OCI-LY3 (cell line): ENCODE data around the gene NEIL3.

Source experiments
- H2AFZ ChIP-seq: fragments of 200-600, 300-600 bp; shearing (Covaris generic); 2 replicates; pipeline ENCODE4 v1.6.0; 2014; ENCODE audit warnings: antibody characterized with exemption, low read depth, low read length
- H3K27ac ChIP-seq: fragments of 200-600, 300-600 bp; sonication (generic); 2 replicates; pipeline ENCODE4 v1.5.1; 2014; ENCODE audit warnings: mild to moderate bottlenecking, low read length, moderate library complexity, mixed read lengths
- H3K27me3 ChIP-seq: fragments of 200-600, 300-600 bp; sonication (generic); 2 replicates; pipeline ENCODE4 v1.6.1; 2014; ENCODE audit warnings: low read depth, low read length, mixed read lengths
- H3K36me3 ChIP-seq: fragments of 200-600, 300-600 bp; sonication (generic); replicated peaks from 2 replicates; pipeline ENCODE3; 2014; ENCODE audit warnings: low read depth, low read length, mixed read lengths
- H3K4me1 ChIP-seq: fragments of 300-600, 200-600 bp; sonication (generic); 2 replicates; pipeline ENCODE4 v1.6.1; 2014; ENCODE audit warnings: low read length, mixed read lengths
- H3K4me2 ChIP-seq: fragments of 200-600, 300-600 bp; sonication (generic); 2 replicates; pipeline ENCODE4 v1.6.1; 2014; ENCODE audit warnings: low read length, mixed read lengths
- H3K4me3 ChIP-seq: fragments of 300-600, 200-600 bp; sonication (generic); 2 replicates; pipeline ENCODE4 v1.5.1; 2014; ENCODE audit warnings: antibody characterized with exemption, mild to moderate bottlenecking, low read length, moderate library complexity
- H3K79me2 ChIP-seq: fragments of 300-600, 200-600 bp; shearing (Covaris generic); 2 replicates; pipeline ENCODE4 v1.6.1; 2014; ENCODE audit warnings: mild to moderate bottlenecking, low read length, mixed read lengths
- H3K9ac ChIP-seq: fragments of 300-600, 200-600 bp; shearing (Covaris generic); 2 replicates; pipeline ENCODE4 v1.6.0; 2014; ENCODE audit warnings: mild to moderate bottlenecking, low read length, moderate library complexity
- H3K9me3 ChIP-seq: fragments of 200-600, 300-600 bp; shearing (Covaris generic); 2 replicates; pipeline ENCODE4 v1.6.1; 2014; ENCODE audit warnings: low read length, mixed read lengths; ENCODE audit not compliant: insufficient read depth
- H4K20me1 ChIP-seq: fragments of 200-600, 300-600 bp; sonication (generic); 2 replicates; pipeline ENCODE4 v1.6.1; 2016; ENCODE audit warnings: low read length, mixed read lengths; ENCODE audit not compliant: insufficient read depth
- CTCF ChIP-seq: fragments of 200-600, 300-600 bp; sonication (generic); IDR thresholded peaks from 2 replicates; pipeline ENCODE4 v1.5.1; 2014; ENCODE audit warnings: antibody characterized with exemption, low read length, low read depth
- EZH2phosphoT487 ChIP-seq: fragments of 200-600 bp; shearing (Covaris generic); IDR thresholded peaks from 2 replicates; pipeline ENCODE4 v1.6.1; 2018; ENCODE audit warnings: antibody characterized with exemption, mixed run types, low read depth

NEIL3 gene

GRCh38 chr4:177275999-177276398 lies 33.7 kb upstream of the NEIL3 start:
- H3K79me2 ChIP-seq: no peaks in the 10 kb centered on the region
- H3K36me3 ChIP-seq: no peaks in the 10 kb centered on the region
- no peak overlapping the region for H3K4me2 ChIP-seq
- H3K27ac ChIP-seq: no peak overlapping the region
- H4K20me1 ChIP-seq: no peaks in the 10 kb centered on the region
- H3K4me1 ChIP-seq: peaks cover 10% of the 10 kb centered on the region
- H3K27me3 ChIP-seq: no peaks in the 10 kb centered on the region
- TF ChIP-seq CTCF (no peak), EZH2phosphoT487 (no peak)
- H3K9ac ChIP-seq: no peak overlapping the region
- no peaks in the 10 kb centered on the region for H3K9me3 ChIP-seq
- H3K4me3 ChIP-seq: no peak overlapping the region
- no peak overlapping the region for H2AFZ ChIP-seq

- Histone ChIP-seq H3K27ac (no peak overlapping the region), H3K9ac (no peak overlapping the region), H3K9me3 (no peaks in the 10 kb centered on the region), H2AFZ (no peak overlapping the region), H3K27me3 (no peaks in the 10 kb centered on the region), H3K4me1 (no peaks in the 10 kb centered on the region), H3K79me2 (no peaks in the 10 kb centered on the region), H4K20me1 (no peaks in the 10 kb centered on the region), H3K4me3 (no peak overlapping the region), H3K4me2 (no peak overlapping the region), H3K36me3 (no peaks in the 10 kb centered on the region)
- TF ChIP-seq CTCF: no peak
- no peak for TF ChIP-seq EZH2phosphoT487
Measured at GRCh38 chr4:177281351-177281909, 28.2 kb upstream of the NEIL3 start.

- H3K9ac ChIP-seq: no peak overlapping the region
- H3K4me1 ChIP-seq: no peaks in the 10 kb centered on the region
- no peak overlapping the region for H3K4me3 ChIP-seq
- no peaks in the 10 kb centered on the region for H3K79me2 ChIP-seq
- no peaks in the 10 kb centered on the region for H3K27me3 ChIP-seq
- H3K27ac ChIP-seq: no peak overlapping the region
- H2AFZ ChIP-seq: no peak overlapping the region
- no peak for TF ChIP-seq CTCF
- no peak for TF ChIP-seq EZH2phosphoT487
- no peak overlapping the region for H3K4me2 ChIP-seq
- no peaks in the 10 kb centered on the region for H3K36me3 ChIP-seq
- H4K20me1 ChIP-seq: no peaks in the 10 kb centered on the region
- H3K9me3 ChIP-seq: no peaks in the 10 kb centered on the region
Measured at GRCh38 chr4:177282284-177282835, 27.3 kb upstream of the NEIL3 start.

GRCh38 chr4:177283167-177283566 lies 26.5 kb upstream of the NEIL3 start:
- H3K9ac ChIP-seq: no peak overlapping the region
- no peaks in the 10 kb centered on the region for H3K27me3 ChIP-seq
- H3K79me2 ChIP-seq: no peaks in the 10 kb centered on the region
- no peak for TF ChIP-seq CTCF
- no peak for TF ChIP-seq EZH2phosphoT487
- no peak overlapping the region for H3K4me3 ChIP-seq
- no peaks in the 10 kb centered on the region for H3K9me3 ChIP-seq
- no peaks in the 10 kb centered on the region for H3K36me3 ChIP-seq
- no peak overlapping the region for H3K27ac ChIP-seq
- no peak overlapping the region for H2AFZ ChIP-seq
- no peaks in the 10 kb centered on the region for H3K4me1 ChIP-seq
- no peaks in the 10 kb centered on the region for H4K20me1 ChIP-seq
- no peak overlapping the region for H3K4me2 ChIP-seq
